ENCODE measurements around the gene KICS2.
"Not testable (repeated sequence)": the region's sequence is repeated elsewhere in the genome, so short reads cannot be mapped to it uniquely, and the experiment has no call there.

The KICS2 gene

DNA sequence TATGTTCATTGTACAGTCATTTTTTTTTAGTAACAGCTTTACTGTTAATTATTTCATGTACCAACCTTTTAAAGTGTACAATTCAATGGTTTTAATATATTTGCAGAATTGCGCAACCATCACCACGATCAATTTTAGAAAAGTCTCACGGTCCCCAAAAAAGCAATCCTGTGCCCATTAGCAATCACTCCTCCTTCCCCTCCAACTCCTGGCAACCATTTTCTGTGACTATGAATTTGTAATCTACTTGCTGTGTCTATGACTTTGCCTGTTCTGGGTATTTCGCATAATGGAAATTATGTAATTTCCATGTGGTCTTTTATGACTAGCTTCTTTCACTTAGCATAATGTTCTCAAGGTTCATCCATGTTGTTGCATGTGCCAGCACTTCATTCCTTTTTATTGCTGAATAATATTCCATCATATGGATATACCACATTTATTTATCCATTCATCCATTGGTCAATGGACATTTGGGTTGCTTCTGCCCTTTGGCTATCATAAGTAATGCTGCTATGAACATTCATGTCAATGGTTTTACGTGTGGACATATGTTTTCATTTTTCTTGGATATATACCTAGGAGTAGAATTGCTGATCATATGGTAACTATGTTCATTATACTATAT is 9.9 kb downstream of the KICS2 start:
- DNase-seq: no peak

DNA sequence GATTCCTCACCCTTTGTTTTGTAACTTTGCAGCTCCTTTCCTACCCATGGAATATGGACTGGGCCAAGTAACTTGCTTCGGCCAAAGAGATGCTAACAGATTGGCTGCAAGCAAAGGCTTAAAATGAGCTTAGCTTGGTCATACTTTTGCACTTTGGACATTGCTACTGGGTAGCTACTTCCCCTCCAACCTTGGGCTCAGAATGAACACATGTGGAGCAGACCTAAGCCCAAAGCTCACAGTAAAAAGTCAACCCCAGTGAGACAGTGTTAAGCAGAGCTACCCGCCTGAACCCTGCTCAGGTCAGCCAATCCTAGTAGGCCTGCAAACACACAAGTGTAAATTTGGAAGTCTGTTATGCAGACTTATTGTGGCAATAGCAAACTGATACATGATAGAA is 14.6 kb downstream of the KICS2 start:
- no peak for DNase-seq

DNA sequence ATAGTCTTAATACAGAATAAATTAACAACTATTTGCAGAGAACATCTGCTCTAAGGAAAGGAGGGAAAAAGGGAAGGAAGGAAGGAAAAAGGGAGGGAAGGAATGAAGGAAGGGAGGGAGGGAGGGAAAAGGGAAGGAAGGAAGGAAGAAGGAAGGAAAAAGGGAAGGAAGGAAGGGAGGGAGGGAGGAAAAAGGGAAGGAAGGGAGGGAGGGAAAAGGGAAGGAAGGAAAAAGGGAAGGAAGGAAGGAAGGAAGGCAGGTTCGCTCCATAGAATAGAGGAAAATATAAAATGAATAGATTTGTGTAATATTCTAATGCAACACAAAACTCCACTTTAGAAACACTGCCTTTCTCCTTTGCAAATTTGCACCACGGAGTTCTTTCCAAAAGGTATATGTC is 16.6 kb downstream of the KICS2 start:
- DNase-seq: no peak

DNA sequence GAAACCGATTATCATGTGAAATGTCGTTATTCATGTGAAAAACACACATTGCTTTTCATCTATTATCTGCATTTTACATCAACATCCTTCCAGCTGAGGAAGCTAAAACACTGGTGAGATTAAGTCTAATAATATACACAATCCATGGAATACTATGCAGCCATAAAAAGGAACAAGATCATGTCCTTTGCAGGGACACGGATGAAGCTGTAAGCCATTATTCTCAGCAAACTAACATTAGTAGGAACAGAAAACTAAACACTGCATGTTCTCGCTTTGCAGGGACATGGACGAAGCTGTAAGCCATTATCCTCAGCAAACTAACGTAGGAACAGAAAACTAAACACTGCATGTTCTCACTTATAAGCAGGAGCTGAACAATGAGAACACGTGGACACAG is 18.3 kb downstream of the KICS2 start:
- no peak for DNase-seq

DNA sequence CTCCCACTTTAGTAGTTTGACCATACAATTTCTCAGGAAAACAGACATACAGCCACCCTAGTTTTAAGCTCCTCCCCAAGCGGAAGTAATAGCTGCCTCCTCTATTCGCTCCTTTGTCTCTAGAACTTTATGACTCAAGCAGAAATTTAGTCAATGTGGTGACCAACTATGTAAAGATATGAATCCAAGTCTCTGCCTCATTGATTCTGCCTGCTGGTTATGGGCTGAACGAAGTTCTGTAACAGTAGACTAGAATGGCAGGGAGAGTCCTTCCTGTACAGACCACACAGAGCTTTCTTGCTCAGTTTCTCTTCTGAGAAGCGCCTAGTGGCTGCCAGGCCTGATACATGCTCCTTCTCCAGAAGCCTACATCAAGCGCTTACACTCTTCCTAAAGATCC is 19.1 kb downstream of the KICS2 start:
- DNase-seq: no peak

DNA sequence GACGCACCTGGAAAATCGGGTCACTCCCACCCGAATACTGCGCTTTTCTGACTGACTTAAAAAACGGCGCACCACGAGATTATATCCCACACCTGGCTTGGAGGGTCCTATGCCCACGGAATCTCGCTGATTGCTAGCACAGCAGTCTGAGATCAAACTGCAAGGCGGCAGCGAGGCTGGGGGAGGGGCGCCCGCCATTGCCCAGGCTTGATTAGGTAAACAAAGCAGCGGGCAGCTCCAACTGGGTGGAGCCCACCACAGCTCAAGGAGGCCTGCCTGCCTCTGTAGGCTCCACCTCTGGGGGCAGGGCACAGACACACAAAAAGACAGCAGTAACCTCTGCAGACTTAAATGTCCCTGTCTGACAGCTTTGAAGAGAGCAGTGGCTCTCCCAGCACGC is 26.3 kb downstream of the KICS2 start:
- DNase-seq: not testable (repeated sequence)

DNA sequence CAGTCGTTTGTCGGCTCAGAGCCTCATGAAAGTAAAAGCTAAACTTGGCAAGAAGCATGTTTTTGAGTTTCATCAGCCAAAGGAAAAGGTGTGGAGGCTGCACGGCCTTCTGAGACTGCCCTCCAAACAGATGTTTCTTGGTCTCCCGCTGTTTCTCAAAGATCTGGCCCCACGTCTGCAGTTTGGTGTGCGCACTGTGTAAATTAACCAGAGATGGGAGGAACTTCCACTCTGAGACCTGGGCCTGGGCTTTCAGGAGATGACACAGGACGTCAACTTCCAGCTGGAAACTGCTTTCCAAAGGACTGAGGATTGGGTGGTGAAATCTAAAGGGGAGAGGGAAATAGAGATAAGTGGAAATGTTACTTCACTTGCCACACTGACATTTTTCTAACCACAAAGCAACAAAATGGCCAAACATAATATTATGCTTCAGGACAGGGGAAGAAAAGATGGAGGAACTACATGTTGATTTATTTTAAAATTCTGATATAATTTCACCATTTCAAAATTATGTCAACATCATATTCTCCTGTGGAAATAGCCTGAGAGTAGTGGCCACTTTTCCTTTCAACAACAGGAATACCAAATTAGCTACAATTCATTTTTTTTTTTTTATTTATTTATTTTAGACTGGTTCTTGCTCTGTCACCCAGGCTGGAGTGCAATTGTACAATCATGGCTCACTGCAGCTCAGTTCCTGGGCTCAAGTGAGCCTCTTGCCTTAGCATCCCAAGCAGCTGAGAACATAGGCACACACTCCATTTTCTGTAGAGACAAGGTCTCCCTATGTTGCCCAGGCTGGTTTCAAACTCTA is 27.6 kb downstream of the KICS2 start:
- DNase-seq: no peak

DNA sequence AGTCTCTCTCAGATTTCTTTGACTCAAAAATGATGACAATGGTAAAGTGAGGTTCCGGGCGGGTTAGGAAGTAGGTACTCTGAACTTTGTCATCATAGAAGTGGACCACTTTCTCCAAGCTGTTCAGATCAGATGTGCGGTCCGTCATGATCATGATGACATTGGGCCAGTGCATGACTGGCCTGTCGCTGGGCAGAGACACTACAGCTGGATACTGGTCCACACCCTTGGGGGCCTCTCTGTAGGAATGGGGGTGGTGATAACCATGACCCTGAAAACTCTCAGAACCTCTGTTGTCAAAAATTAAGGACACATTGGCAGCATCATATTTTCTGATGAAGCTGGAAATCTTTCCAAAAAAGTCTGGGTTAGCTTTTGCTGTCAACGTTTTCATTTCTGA is 28.2 kb downstream of the KICS2 start:
- DNase-seq: no peak

DNA sequence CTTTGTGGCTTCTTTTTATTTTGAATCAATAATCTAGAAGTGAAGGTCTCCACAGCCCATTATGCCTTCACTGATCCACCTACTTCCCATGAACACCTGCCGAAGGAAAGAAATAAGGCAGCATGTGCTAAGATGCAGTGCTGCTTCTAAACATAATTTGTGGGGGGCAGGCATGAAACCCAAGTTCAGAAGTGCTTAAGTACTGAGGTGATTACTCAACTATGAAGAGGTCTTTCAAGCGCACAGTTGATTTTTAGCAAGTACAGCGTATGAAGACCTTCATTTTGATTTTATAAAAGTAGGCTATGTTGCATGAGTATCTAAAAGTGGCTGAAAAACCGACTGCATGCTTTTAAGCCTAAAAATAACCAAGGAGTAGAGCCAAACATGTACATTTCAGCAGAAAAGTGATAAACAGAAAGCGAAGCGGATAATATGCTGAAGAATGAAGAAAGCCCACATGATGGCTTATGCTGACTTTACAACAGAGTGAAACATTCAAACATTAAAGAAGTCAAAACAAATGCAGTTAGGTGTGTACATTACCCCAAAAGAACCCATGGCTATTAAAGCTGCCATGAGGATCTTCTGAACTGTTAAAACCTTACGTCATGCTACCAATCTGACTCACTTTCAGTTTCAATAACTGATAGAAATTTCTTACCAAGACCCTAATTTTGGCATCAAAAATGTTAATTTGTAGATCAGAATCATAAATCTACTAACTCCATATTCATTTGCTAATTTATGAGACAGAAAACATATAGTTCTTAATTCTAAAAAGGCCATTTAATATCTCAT is 29.3 kb downstream of the KICS2 start:
- no peak for DNase-seq

DNA sequence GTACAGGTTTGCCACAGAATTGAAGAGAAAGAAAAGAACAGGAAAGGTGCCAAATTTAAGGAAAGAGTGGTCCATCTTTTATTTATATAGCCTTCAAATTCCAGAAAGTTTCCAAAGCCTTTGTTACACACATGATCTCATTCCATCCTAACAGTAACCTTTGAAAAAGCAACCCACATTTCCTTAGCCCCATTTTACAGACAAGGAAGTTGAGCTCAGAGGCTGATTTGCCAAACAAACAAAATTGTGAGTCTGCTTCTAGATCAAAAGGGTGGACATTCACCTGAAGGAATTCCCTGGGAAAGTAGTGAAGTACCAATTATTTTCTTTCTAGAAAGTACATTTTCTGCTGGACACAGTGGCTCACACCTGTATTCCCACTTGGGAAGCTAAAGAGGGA is 32.0 kb downstream of the KICS2 start:
- DNase-seq: no peak

DNA sequence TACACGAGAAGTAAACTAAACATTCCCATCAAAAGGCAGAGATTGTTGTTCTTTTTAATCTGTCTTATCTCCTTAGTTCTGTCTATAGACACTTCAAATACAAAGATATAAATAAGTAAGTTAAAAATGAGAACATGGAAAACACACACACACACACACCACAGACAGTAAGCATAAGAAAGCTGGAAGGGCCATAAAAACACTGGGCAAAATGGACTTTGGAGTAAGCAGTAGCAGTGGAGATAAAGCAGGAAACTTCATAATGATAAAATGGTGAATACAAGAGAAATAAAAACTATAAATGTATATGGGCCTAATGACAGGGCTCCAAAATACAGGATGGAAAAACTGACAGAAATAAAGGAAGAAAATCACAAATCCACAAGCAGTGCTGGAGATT is 32.6 kb downstream of the KICS2 start:
- DNase-seq: no peak

DNA sequence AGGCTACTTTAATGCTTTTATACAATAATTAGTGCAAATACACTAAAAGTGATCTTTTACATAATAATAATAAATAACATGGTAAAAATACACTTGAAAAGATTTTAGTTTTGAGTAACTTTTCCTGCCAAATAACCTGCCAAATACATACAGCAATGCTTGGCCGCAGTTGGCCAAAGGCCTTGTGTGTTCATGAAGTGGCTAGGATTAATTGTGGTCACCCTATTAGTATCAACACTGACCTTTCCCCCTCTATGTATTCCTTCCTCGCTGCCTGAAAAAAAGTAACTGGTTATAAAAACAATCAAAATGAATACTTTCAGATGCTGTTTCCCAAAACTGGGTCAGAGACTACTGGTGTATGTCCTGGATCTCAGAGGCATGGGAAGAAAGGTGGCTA is 34.3 kb downstream of the KICS2 start:
- DNase-seq: no peak

DNA sequence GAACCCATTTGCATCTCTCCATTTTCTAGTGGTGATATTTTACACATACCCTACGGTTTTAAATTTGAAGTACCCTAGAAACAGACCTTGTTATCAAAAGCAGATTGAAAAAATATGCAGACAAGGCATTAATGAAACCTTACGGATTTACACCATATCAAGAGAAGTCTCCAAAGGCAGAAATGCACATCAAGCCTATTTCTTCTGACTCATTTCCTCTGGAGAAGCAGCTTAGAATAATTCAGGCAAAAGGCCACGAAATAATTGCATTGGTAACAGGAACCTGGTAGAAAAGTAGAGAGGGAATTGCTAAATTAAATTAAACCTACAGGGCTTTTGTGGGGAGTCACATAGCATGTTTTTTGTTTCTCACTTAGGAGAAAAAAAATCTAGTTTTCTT is 34.7 kb downstream of the KICS2 start:
- no peak for DNase-seq

DNA sequence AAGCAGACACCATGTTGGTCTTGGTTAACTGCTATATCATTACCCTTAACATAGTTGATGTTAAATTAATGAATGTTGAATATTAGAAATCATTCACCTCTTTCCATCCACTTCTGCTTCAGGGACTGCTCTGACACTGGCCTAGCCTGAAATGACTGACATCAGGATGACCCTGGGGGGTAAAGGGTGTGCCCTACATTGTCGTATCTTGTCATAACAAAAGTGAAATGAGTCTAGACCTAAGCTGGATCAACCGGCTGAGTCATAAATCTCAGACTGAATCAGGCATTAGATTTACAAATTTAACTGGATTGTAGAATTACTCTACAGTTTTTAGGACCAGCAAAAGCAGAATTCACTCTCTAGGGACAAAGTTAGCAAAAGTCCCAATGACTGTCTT is 35.3 kb downstream of the KICS2 start:
- DNase-seq: no peak

DNA sequence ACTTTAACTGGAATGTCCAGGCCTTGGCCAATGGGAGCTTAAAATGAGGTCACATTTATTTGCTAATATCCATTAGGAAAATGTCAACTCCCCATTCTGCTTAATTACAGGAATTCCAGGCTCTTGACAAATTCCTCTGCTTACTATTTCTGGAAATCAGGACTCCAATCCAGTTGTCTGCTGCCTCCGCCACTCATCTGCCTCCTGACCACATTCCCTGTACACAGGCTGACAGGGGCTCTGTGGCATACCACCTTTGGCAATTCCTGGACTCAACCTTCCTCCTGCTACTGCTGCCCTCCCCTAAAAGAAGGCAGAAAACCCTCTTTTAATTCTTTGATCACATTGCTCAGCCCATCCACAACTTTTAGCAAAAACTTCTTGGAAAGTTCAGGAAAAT is 37.9 kb downstream of the KICS2 start:
- no peak for DNase-seq

DNA sequence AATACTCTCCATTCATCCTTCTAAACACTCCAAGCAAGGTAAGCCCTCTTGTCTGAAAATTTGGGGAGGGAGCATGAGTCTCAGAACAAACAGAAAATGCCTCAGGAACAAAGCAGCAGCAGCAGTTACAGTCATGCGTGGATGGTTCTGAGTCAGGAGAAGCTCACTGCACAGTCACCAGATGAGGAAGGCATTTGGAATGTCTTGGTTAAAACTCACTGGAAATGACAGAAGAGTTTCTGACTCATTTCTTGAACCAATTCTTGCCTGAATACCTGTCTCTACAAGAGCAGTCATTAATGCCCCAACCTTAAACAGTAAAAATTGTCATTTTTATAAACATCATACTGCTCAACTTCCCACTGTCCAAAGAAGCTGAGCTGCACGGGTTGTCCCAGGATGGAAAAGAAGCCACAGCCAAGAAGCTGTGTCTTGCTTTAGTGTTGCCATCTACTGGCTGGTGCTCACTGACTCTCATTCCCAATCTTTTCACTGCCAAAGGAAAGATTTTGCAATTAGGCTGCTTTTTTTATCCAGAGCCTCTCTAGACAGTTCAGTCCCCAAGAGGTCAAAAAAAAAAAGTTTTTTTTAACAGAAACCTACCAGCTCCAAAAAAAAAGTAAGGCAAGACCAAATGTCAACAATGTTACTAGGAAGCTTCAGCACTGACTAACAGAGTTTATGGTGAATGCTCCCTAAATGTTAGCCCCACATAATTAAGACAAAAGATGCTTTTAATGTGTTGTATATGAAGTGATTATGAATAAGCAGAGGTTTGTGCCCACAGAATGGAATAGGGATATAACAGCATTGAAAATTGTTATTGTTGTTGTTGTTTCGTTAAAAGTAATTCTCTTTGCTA is 40.4 kb downstream of the KICS2 start:
- no peak for DNase-seq

DNA sequence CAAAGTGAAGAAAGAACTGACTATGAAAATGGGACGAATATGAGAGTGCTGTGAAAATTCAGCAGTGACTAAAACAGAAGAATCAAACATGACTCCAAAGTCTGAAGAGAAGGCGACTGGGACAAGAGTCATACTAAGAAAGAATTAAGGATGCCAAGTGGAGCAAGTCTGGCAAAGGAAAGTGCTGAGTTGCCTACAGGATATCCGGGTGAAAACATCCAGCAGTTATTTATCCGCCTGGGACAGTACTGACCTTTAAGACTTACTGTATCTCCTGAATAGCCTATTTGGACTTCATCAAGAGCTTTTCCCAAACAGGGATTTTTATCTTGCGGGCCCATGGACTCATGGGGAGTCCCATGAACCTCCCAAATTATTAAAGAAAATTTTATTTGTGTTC is 41.1 kb downstream of the KICS2 start:
- DNase-seq: no peak

DNA sequence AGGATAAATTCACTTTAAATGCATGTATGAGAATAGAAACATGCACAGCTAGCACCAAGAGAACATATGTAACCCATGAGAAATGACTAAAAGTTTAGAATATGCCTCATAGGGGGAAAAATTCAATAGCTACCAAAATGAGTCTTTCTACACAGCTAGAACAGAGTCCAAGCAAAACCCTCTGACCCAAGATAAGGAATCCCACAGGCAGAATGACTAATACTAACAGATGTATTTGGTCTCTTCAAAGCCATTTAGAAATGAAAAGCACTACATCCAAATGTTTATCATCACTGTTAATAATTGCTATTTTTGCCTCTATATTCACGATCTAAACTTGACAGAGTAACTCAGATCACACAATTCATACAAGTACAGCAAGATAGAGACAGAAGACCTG is 44.0 kb downstream of the KICS2 start:
- no peak for DNase-seq

DNA sequence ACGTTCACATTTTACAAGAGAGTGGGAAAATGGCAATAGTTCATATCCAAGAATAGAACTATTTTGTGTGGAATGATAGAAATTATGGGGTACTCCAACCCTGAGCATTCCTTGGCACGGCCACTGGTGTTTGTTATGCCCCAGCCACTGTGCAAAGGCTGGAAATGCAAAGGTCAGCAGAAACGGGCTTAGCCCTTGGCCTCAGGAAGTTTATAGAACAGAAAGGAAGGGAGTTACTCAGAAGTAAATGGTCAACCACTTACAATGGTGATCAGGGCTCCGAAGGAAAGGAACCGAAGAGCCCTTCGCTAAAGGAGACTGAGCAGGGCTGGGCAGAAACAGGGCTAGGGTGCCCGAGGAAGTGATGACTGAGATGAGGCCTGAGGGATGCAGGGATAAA is 45.1 kb downstream of the KICS2 start:
- no peak for DNase-seq

DNA sequence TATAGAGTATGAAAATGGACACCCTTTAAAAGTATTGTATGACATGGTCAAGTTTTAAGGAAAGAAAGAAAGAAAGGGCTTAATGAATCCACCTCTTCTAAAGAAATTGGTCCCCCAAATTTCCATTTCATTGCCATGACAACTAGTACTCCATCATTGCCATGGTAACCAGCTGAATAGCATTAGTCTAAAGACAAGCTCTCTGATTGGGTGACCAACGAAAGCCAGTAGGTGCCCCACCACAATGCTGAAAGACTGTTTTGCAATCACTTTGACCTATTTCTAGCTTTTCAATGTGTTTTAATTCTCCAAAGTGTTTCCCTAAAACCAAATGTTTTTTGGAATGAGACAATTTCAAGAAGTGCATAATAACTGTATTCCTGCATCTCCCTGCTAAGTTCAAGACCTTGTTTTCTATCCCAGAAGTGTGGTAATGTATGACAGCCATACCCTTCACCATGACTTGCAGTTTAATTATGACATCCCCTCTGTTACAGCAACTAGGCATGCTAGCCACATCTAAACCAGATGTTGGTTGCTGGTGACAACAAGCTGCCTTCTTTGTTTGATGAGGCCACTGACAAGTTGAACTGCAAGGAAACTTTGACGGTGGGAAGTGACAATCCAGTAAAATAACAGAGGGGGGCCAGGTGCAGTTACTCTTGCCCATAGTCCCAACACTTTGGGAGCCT is 46.7 kb downstream of the KICS2 start:
- DNase-seq: no peak

DNA sequence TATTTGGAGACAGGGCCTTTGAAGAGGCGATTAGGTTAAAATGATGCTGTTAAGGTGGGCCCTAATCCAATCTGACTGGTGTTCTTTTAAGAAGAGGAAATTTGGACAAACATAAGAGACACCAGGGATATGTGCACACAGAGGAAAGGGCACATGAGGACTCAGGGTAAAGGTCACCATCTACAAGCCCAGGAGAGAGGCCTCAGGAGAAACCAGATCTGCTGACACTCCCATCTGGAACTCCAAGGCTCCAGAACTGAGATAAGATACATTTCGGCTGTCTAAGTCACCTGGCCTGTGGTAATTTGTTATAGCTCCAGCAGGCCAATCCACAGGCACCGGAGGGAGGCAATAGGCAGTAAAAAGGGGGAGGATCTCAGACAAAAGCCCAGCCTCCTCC is 48.6 kb downstream of the KICS2 start:
- DNase-seq: no peak
